ENCODE results near the gene OASL. TPM values are rescaled to one million over a fixed set of nuclear protein-coding genes. Genes with fewer than 3 reads are reported as not detected.

The OASL gene
- polyA plus RNA-seq, 3 donors: 0.03 TPM; not detected in 2

Other genes starting within 250 kb of the OASL start
- gene SPPL3, start 134.9 kb downstream of the OASL start, polyA plus RNA-seq (ENCODE audit: insufficient read length in 3 of 3): 10 to 100 TPM; 79.8 to 87.8 (median 84.0) TPM
- 10 to 100 TPM; 20.9 to 25.7 (median 25.2) TPM for gene HNF1A, start 60.7 kb downstream of the OASL start, polyA plus RNA-seq (ENCODE audit: insufficient read length in 3 of 3)
- gene C12orf43, start 22.8 kb downstream of the OASL start, polyA plus RNA-seq (ENCODE audit: insufficient read length in 3 of 3): 10 to 100 TPM; 17.2 to 18.8 (median 18.8) TPM
- 1 to 10 TPM in 1 of 3 donors, under 1 TPM in 2; 0.54 to 1.2 (median 0.81) TPM for gene P2RX7, start 93.6 kb upstream of the OASL start, polyA plus RNA-seq (ENCODE audit: insufficient read length in 3 of 3)
- gene P2RX4, start 170.9 kb upstream of the OASL start, polyA plus RNA-seq (ENCODE audit: insufficient read length in 3 of 3): 10 to 100 TPM; 33.6 to 39.6 (median 33.8) TPM